ENCODE measurements around the gene LRRK1.

Gene LRRK1

DNA sequence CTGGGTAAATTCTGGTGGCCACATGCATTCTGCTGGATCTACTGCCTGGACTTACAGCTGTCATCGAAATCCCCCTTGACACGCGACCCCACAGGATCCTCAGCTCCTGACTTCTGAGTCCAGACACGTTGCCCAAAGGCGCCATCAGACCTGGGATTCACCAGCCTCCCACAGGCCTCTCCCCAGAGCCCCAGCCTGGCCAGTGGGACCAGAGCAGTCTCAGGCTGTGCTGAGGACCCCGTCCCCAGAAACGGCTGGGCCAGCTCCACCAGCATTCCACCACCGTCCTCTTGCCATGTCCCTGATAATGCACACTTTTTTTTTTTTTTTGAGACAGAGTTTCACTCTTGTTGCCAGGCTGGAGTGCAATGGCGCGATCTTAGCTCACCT, 166.1 kb downstream of the LRRK1 start:
- DNase-seq (ENCODE audit: low read depth) = no peak
- no peak overlapping the region for H3K4me3 ChIP-seq (ENCODE audit: low read length)
- TF ChIP-seq, protein P1, sequence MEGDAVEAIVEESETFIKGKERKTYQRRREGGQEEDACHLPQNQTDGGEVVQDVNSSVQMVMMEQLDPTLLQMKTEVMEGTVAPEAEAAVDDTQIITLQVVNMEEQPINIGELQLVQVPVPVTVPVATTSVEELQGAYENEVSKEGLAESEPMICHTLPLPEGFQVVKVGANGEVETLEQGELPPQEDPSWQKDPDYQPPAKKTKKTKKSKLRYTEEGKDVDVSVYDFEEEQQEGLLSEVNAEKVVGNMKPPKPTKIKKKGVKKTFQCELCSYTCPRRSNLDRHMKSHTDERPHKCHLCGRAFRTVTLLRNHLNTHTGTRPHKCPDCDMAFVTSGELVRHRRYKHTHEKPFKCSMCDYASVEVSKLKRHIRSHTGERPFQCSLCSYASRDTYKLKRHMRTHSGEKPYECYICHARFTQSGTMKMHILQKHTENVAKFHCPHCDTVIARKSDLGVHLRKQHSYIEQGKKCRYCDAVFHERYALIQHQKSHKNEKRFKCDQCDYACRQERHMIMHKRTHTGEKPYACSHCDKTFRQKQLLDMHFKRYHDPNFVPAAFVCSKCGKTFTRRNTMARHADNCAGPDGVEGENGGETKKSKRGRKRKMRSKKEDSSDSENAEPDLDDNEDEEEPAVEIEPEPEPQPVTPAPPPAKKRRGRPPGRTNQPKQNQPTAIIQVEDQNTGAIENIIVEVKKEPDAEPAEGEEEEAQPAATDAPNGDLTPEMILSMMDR (conservative IDR thresholded peaks at IDR 0.05; ENCODE audit: low read length) = no peak

DNA sequence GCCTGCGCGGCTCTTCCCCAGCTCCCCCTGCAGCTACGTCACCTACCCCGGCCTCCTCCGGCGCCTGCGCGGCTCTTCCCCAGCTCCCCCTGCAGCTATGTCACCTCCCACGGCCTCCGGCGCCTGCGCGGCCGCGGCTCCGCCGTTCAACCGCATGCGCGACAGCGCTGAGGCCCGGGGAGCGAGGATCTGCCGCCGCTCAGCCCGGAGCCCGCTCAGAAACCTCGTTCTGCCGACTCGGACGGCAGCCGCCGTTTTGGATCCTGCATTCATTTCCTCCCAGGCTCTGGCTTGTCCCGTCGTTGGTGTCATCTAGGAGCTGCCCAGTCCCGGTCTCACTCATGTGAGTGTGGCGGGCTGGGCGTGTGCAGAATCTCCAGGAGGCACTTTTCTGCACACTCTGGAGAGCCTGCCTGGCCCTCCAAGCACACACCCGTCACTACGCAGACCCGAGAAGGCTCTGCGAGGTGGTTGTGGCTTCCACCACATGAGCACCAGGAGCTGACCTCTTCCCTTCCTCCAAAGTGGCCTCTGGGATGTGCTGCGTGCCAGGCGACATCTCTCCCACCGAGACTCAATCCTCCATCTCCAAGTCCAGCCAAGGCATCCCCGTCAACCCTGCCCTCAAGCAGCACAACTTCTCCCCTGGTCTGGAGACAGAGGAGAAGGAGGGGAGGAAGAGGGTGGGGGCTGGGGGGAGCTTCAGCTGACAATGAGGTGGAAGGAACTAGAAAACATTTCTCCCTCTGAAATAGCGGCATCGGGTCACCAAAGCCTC, 167.4 kb downstream of the LRRK1 start:
- TF ChIP-seq, protein P1 (conservative IDR thresholded peaks at IDR 0.05; ENCODE audit: low read length) = no peak
- no peak overlapping the region for H3K4me3 ChIP-seq (ENCODE audit: low read length)
- no peak for DNase-seq (ENCODE audit: low read depth)

DNA sequence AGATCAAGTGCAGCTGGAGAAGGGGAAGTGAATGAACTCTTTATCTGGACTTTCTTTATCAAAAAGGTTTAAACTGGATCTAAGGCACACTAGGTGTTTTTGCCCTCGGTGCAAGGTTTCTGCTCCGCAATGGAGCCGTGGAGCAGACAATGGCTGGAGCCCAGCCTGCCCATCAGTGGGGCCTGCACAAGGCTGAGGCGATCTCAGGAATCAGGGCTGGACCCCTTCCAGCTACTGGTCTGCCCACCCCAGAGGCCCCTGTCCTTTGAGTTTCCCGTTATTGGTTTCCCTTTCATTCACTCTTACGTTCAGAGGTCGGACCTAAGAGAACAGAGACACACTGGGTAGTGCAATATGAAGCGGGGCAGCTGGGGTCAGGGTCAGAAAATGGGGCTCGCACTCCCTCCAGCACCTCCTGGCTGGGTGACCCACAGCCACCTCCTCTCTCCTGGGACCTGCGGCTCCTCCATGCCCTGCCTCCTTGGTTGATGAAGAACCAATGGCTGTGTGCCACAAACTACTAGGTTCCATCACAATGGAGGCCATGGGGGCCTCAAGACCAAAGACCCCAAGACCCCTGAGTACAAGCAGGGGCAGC, 168.1 kb downstream of the LRRK1 start:
- no peak for DNase-seq (ENCODE audit: low read depth)
- TF ChIP-seq, protein P1 (conservative IDR thresholded peaks at IDR 0.05; ENCODE audit: low read length) = no peak
- H3K4me3 ChIP-seq (ENCODE audit: low read length) = no peak overlapping the region

DNA sequence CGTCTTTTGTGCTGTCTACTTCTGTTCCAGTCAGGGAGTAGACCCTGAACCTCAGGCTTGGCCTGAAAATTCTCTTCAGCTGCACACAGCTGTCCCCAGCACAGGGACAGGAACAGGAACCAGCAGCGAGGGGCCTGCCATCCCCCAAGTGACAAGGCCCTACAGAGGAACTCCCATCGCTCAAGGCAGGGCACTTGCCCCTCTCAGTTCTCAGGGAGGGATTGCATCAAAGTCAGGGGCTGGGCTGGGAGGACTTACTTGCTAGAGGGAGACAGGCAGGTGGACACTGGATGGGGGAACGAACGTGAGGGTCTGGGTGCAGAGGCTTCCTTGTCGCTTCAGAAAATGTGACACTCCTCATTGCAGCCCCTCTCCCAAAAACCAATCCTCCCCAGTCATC, 169.1 kb downstream of the LRRK1 start:
- no peak overlapping the region for H3K4me3 ChIP-seq (ENCODE audit: low read length)
- TF ChIP-seq, protein P1 (conservative IDR thresholded peaks at IDR 0.05; ENCODE audit: low read length) = no peak
- no peak for DNase-seq (ENCODE audit: low read depth)

DNA sequence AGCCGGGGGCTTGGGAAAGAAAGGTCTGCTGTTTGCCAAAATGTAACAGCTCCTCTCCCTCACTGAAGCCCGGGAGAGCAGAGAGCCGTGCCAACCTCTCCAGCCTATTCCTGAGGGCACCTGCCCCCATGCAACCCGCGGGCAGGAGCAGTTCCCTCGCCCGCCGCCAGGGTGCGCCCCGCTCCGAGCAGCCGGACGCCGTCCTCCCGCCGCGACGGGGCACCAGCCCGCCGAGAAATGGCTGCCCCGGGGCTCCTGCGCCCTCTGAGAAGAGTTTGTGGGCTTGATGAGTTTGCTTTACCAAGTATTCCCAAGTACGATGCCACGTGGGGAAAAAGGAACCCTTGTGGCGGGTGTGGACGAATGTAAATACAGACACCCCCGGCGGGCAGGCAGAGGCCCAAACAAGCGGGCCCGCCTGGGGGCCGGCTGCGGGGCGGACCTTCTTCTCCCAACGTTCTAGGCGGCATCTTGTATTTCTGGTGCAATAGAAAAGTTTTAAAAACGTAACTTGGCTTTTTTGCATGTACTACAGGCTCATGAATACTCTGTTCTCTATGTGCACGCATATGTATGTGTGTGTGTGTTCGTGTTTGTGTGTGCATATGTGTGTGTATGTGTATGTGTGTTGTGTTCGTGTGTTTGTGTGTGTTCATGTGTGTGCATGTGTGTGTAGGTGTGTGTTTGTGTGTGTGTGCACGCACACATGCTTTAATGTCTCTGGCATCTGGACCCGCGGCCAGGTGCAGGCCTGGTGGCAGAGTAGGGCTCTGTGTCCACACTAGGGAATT, 169.8 kb downstream of the LRRK1 start:
- peak overlapping the region; percentile 38 for H3K4me3 ChIP-seq (ENCODE audit: low read length)
- DNase-seq (ENCODE audit: low read depth) = peak; percentile 45
- TF ChIP-seq, protein P1 (conservative IDR thresholded peaks at IDR 0.05; ENCODE audit: low read length) = peak; percentile 65

DNA sequence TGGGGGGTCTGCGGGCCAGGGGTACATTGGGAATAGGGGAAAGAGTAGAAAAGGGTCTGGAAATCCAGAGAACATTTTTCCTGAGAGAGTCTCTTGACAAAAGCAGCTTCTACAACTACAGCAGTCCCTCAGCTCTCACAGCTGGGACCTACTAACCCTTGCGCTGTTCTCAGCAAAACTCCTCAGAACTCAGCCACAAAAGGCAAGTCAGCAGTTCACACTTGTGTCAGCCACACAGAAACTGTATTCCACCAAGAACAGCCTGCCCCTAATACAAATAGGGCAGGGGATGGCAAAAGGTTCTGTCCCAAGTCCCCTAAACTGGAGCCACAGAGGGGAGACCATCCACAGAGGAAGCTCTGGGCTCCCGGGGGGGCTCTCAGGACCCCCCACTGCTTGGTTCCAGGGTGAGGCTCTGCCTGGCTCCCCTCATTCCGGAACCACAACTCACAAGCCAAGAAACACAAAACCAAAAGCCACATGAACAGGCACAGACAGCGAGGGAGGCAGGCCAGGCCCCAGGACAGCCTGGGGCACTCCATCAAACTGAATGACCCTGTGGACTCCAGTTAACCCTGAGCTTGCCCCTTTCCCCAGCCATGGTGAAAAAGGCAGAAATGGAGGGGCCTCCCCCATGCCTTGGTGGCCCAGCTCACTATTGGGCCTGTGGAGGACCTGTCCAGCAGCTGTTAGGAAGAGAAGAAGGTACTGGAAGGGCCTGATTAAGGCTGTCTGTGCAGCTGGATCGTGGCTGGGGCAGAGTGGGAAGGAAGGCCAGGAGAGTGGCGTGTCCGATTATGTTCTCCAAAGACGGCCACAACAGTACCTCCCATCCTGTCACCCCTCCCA, 170.6 kb downstream of the LRRK1 start:
- TF ChIP-seq, protein P1 (conservative IDR thresholded peaks at IDR 0.05; ENCODE audit: low read length) = no peak
- no peak overlapping the region for H3K4me3 ChIP-seq (ENCODE audit: low read length)
- DNase-seq (ENCODE audit: low read depth) = no peak

Data from AG10803 (cell line).